Gastrocnemius medialis (tissue), 4 donors: Measurements from ENCODE around the gene SAA1.

Source experiments
- POLR2A ChIP-seq, 2 donors: fragments of 450-650 bp; IDR thresholded peaks; one replicate each; pipeline ENCODE4 v1.6.1; 2017; ENCODE audit warnings: antibody characterized with exemption in 2 of 2, mild to moderate bottlenecking in 2 of 2, moderate library complexity in 2 of 2
- TF ChIP-seq, protein P1 (sequence below), 5 experiments: fragments of 450-650 bp in 3 of 5; fragments of 200-600 bp in 2 of 5; sonication (generic) in 2 of 5; IDR thresholded peaks in 4 of 5; conservative IDR thresholded peaks in 1 of 5; 1 replicate in 4 of 5; 2 replicates in 1 of 5; pipeline ENCODE4 v1.5.1; 2016 to 2019; ENCODE audit warnings: antibody characterized with exemption in 5 of 5, mild to moderate bottlenecking in 3 of 5, moderate library complexity in 3 of 5

DNA sequence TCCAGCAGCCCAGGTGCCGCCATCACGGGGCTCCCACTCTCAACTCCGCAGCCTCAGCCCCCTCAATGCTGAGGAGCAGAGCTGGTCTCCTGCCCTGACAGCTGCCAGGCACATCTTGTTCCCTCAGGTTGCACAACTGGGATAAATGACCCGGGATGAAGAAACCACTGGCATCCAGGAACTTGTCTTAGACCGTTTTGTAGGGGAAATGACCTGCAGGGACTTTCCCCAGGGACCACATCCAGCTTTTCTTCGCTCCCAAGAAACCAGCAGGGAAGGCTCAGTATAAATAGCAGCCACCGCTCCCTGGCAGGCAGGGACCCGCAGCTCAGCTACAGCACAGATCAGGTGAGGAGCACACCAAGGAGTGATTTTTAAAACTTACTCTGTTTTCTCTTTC lies at the start of gene SAA1:
- TF ChIP-seq, protein P1, sequence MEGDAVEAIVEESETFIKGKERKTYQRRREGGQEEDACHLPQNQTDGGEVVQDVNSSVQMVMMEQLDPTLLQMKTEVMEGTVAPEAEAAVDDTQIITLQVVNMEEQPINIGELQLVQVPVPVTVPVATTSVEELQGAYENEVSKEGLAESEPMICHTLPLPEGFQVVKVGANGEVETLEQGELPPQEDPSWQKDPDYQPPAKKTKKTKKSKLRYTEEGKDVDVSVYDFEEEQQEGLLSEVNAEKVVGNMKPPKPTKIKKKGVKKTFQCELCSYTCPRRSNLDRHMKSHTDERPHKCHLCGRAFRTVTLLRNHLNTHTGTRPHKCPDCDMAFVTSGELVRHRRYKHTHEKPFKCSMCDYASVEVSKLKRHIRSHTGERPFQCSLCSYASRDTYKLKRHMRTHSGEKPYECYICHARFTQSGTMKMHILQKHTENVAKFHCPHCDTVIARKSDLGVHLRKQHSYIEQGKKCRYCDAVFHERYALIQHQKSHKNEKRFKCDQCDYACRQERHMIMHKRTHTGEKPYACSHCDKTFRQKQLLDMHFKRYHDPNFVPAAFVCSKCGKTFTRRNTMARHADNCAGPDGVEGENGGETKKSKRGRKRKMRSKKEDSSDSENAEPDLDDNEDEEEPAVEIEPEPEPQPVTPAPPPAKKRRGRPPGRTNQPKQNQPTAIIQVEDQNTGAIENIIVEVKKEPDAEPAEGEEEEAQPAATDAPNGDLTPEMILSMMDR (IDR thresholded peaks at IDR 0.05 in 4 of 5, conservative IDR thresholded peaks at IDR 0.05 in 1 of 5) = no peak
- no peak for TF ChIP-seq POLR2A (IDR thresholded peaks at IDR 0.05)
